ENCODE results near the gene SH3BP5L.

Gene SH3BP5L

GRCh38 chr1:248862695-248862997, 36.9 kb upstream of the SH3BP5L start:
- TF ChIP-seq CTCF (IDR thresholded peaks at IDR 0.05; ENCODE audit: control insufficient read depth, extremely low read depth, insufficient read depth): no peak
- no peak for DNase-seq (ENCODE audit: low read depth)
- peak overlapping the region; percentile 52 for H3K4me3 ChIP-seq (ENCODE audit: low read depth, low read length)

- no peak overlapping the region for H3K4me3 ChIP-seq (ENCODE audit: low read depth, low read length)
- TF ChIP-seq CTCF (IDR thresholded peaks at IDR 0.05; ENCODE audit: control insufficient read depth, extremely low read depth, insufficient read depth): no peak
- no peak for DNase-seq (ENCODE audit: low read depth)
These were observed 35.9 kb upstream of the SH3BP5L start for GRCh38 chr1:248861616-248862015.

GRCh38 chr1:248860007-248860406, 34.3 kb upstream of the SH3BP5L start:
- H3K4me3 ChIP-seq (ENCODE audit: low read depth, low read length): peak overlapping the region; percentile 84
- TF ChIP-seq CTCF (IDR thresholded peaks at IDR 0.05; ENCODE audit: control insufficient read depth, extremely low read depth, insufficient read depth): no peak
- DNase-seq (ENCODE audit: low read depth): no peak

- peak within 1 kb of the TSS; percentile 84 for H3K4me3 ChIP-seq (ENCODE audit: low read depth, low read length)
- TF ChIP-seq CTCF (IDR thresholded peaks at IDR 0.05; ENCODE audit: control insufficient read depth, extremely low read depth, insufficient read depth): no peak
- DNase-seq (ENCODE audit: low read depth): peak; percentile 94
These were observed 33.5 kb upstream of the SH3BP5L start, which contains the start of gene ZNF692 for GRCh38 chr1:248858891-248859889. Gene ZNF692, minus strand, starts transcription at chr1:248859085. Its CDS starts 776 bp downstream, at chr1:248858309.

- peak; percentile 62 for TF ChIP-seq CTCF (IDR thresholded peaks at IDR 0.05; ENCODE audit: control insufficient read depth, extremely low read depth, insufficient read depth)
- DNase-seq (ENCODE audit: low read depth): peak; percentile 86
- H3K4me3 ChIP-seq (ENCODE audit: low read depth, low read length): peak overlapping the region; percentile 84
These were observed 32.6 kb upstream of the SH3BP5L start for GRCh38 chr1:248858096-248858890.

- peak overlapping the region; percentile 84 for H3K4me3 ChIP-seq (ENCODE audit: low read depth, low read length)
- TF ChIP-seq CTCF (IDR thresholded peaks at IDR 0.05; ENCODE audit: control insufficient read depth, extremely low read depth, insufficient read depth): no peak
- DNase-seq (ENCODE audit: low read depth): no peak
These were observed 32.0 kb upstream of the SH3BP5L start for GRCh38 chr1:248857749-248858095.

All from LNCaP clone FGC (cell line).